H9 (cell line): ENCODE data around the gene FAM229B. TPM values are rescaled to one million over a fixed set of nuclear protein-coding genes. Genes with fewer than 3 reads are reported as not detected.

Source experiments
- DNase-seq: peaks from one replicate; pipeline ENCODE4 v3.0.0-alpha.2; 2017
- H2AFZ ChIP-seq: one replicate; pipeline ENCODE4 v1.6.1; 2013; ENCODE audit warnings: mild to moderate bottlenecking, low read length, control low read depth, moderate library complexity
- H2AK5ac ChIP-seq: 2 replicates; pipeline ENCODE4 v1.6.1; 2013; ENCODE audit warnings: low read length, control low read depth, mixed read lengths; ENCODE audit not compliant: insufficient read length
- H2BK120ac ChIP-seq: one replicate; pipeline ENCODE4 v1.6.1; 2013; ENCODE audit warnings: low read depth, mild to moderate bottlenecking, low read length, control low read depth, inconsistent platforms; ENCODE audit not compliant: poor library complexity, severe bottlenecking
- H2BK12ac ChIP-seq: 2 replicates; pipeline ENCODE4 v1.6.1; 2013; ENCODE audit warnings: low read length, control low read depth, mixed read lengths, low read depth; ENCODE audit not compliant: insufficient read length
- H2BK15ac ChIP-seq: 2 replicates; pipeline ENCODE4 v1.6.1; 2013; ENCODE audit warnings: low read depth, low read length, control low read depth
- H2BK20ac ChIP-seq: one replicate; pipeline ENCODE4 v1.6.1; 2013; ENCODE audit warnings: low read depth, mild to moderate bottlenecking, low read length, control low read depth, inconsistent platforms; ENCODE audit not compliant: poor library complexity, severe bottlenecking
- H2BK5ac ChIP-seq: 2 replicates; pipeline ENCODE4 v1.6.1; 2013; ENCODE audit warnings: low read length, control low read depth, mixed read lengths; ENCODE audit not compliant: insufficient read length
- H3K14ac ChIP-seq: 2 replicates; pipeline ENCODE4 v1.6.1; 2013; ENCODE audit warnings: low read length, control low read depth; ENCODE audit not compliant: insufficient read depth
- H3K18ac ChIP-seq: 2 replicates; pipeline ENCODE4 v1.6.1; 2013; ENCODE audit warnings: low read depth, mild to moderate bottlenecking, mixed read lengths, low read length, control low read depth; ENCODE audit not compliant: insufficient read length
- H3K23ac ChIP-seq: 2 replicates; pipeline ENCODE4 v1.6.1; 2013; ENCODE audit warnings: low read length, control low read depth, mixed read lengths, low read depth; ENCODE audit not compliant: insufficient read length
- H3K23me2 ChIP-seq: 2 replicates; pipeline ENCODE4 v1.6.1; 2013; ENCODE audit warnings: low read depth, mild to moderate bottlenecking, mixed read lengths, low read length, control low read depth; ENCODE audit not compliant: insufficient read length, poor library complexity, severe bottlenecking
- H3K27ac ChIP-seq: 2 replicates; pipeline ENCODE4 v1.5.1; 2013; ENCODE audit warnings: low read length, control low read depth, mixed read lengths, low read depth; ENCODE audit not compliant: insufficient read length
- H3K27me3 ChIP-seq: 2 replicates; pipeline ENCODE4 v1.6.1; 2013; ENCODE audit warnings: low read length, control low read depth, inconsistent platforms; ENCODE audit not compliant: insufficient read depth
- H3K4ac ChIP-seq: 2 replicates; pipeline ENCODE4 v1.6.1; 2013; ENCODE audit warnings: low read depth, mild to moderate bottlenecking, control low read depth, inconsistent platforms, low read length, moderate library complexity
- H3K4me1 ChIP-seq: 2 replicates; pipeline ENCODE4 v1.6.1; 2013; ENCODE audit warnings: low read length, control low read depth, inconsistent platforms; ENCODE audit not compliant: insufficient read depth
- H3K4me2 ChIP-seq: 2 replicates; pipeline ENCODE4 v1.6.1; 2013; ENCODE audit warnings: low read length, control low read depth, mixed read lengths; ENCODE audit not compliant: insufficient read length, insufficient read depth
- H3K56ac ChIP-seq: 2 replicates; pipeline ENCODE4 v1.6.1; 2013; ENCODE audit warnings: low read depth, mild to moderate bottlenecking, mixed read lengths, low read length, control low read depth; ENCODE audit not compliant: insufficient read length
- H3K79me1 ChIP-seq: 2 replicates; pipeline ENCODE4 v1.6.1; 2013; ENCODE audit warnings: low read depth, mild to moderate bottlenecking, moderate library complexity, low read length, control low read depth, inconsistent platforms; ENCODE audit not compliant: insufficient read depth, poor library complexity, severe bottlenecking
- H3K79me2 ChIP-seq: 2 replicates; pipeline ENCODE4 v1.6.1; 2013; ENCODE audit warnings: low read length, control low read depth, inconsistent platforms; ENCODE audit not compliant: insufficient read depth
- H3K9ac ChIP-seq: 2 replicates; pipeline ENCODE4 v1.6.1; 2013; ENCODE audit warnings: low read length, control low read depth, mixed read lengths; ENCODE audit not compliant: insufficient read length; ENCODE audit errors: extremely low read depth
- H3K9me3 ChIP-seq: one replicate; pipeline ENCODE4 v1.6.1; 2013; ENCODE audit warnings: low read depth, low read length, inconsistent platforms; ENCODE audit not compliant: control insufficient read depth
- H3T11ph ChIP-seq: one replicate; pipeline ENCODE4 v1.6.1; 2013; ENCODE audit warnings: mild to moderate bottlenecking, low read length, control low read depth, inconsistent platforms
- H4K20me1 ChIP-seq: one replicate; pipeline ENCODE4 v1.6.1; 2013; ENCODE audit not compliant: control insufficient read depth, insufficient read length, insufficient read depth
- H4K5ac ChIP-seq: 2 replicates; pipeline ENCODE4 v1.6.1; 2013; ENCODE audit warnings: low read depth, mild to moderate bottlenecking, mixed read lengths, low read length, control low read depth; ENCODE audit not compliant: insufficient read length
- H4K8ac ChIP-seq: replicated peaks from 2 replicates; pipeline ENCODE4 v1.6.1; 2013; ENCODE audit warnings: low read length, control low read depth, mixed read lengths, low read depth; ENCODE audit not compliant: insufficient read length
- H4K91ac ChIP-seq: 2 replicates; pipeline ENCODE4 v1.6.1; 2013; ENCODE audit warnings: low read depth, mild to moderate bottlenecking, moderate library complexity, mixed read lengths, low read length, control low read depth; ENCODE audit not compliant: insufficient read length
- H3K27ac Mint-ChIP-seq, 3 experiments: 2 replicates in 2 of 3; 3 replicates in 1 of 3; pipeline ENCODE4 v1.8.0; 2020 to 2021; ENCODE audit warnings: mixed read lengths in 3 of 3, mild to moderate bottlenecking in 1 of 3, moderate library complexity in 1 of 3
- H3K27me3 Mint-ChIP-seq: 2 replicates; pipeline ENCODE4 v1.8.0; 2021; ENCODE audit warnings: low read depth, mild to moderate bottlenecking, moderate library complexity, mixed read lengths
- H3K36me3 Mint-ChIP-seq, 3 experiments: 2 replicates in 2 of 3; 3 replicates in 1 of 3; pipeline ENCODE4 v1.8.0; 2020 to 2021; ENCODE audit warnings: low read depth in 3 of 3, mixed read lengths in 3 of 3; ENCODE audit not compliant: insufficient read depth in 1 of 3
- H3K4me1 Mint-ChIP-seq, 2 experiments: 2 replicates each; pipeline ENCODE4 v1.8.0; 2020; ENCODE audit warnings: mixed read lengths in 2 of 2
- H3K4me3 Mint-ChIP-seq, 2 experiments: 2 replicates in 1 of 2; 3 replicates in 1 of 2; pipeline ENCODE4 v1.8.0; 2020 to 2021; ENCODE audit warnings: mild to moderate bottlenecking in 2 of 2, mixed read lengths in 2 of 2, moderate library complexity in 1 of 2
- H3K9me3 Mint-ChIP-seq, 2 experiments: 2 replicates in 1 of 2; 3 replicates in 1 of 2; pipeline ENCODE4 v1.8.0; 2020; ENCODE audit warnings: mild to moderate bottlenecking in 2 of 2, mixed read lengths in 2 of 2, moderate library complexity in 1 of 2
- WGBS: extraction: QIAGEN DNeasy Blood & Tissue Kit; methylation state at CpG from one replicate; pipeline ENCODE4 v1.1.7; 2013; ENCODE audit warnings: missing lambda C conversion rate, low lambda C conversion rate, mixed read lengths; ENCODE audit not compliant: insufficient read length; ENCODE audit errors: extremely low coverage; 5-methylcytosine and 5-hydroxymethylcytosine counted together
- total RNA-seq: library from RNA; stranded (reverse); gene quantifications from 2 replicates; pipeline ENCODE4 v1.2.1, GENCODE V29; 2021
- TF ChIP-seq, protein P1 (sequence below): fragments of 200-600 bp; sonication (generic); conservative IDR thresholded peaks from 3 replicates; pipeline ENCODE4 v1.8.0; 2021; ENCODE audit warnings: antibody characterized with exemption, mild to moderate bottlenecking

FAM229B gene
- total RNA-seq, 1 experiment from 2014 or later = 8.2 TPM

DNA sequence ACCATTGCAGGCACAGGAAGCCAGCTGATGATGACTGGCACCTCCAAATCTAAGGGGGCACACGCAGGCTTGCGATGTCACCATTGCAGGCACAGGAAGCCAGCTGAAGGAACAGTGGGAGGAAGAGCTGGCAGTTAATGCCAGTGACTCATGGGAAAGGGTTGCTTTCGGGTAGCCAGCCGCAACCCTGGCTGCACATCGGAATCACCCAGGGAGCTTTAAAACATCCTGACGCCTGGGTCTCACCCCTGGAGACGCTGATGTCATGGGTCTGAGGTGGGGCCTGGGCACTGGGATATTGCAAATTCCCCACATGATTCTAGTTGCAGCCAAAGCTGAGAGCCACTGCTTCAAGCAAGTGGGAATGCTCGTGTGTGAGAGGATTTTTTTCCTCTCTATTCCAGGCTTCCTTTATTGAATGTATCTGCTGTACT, 49.6 kb upstream of the FAM229B start:
- no peaks in the 10 kb centered on the region for H3K27me3 ChIP-seq
- no peaks in the 10 kb centered on the region for H3K9me3 ChIP-seq
- Mint-ChIP-seq H3K4me3 (no peak overlapping the region), H3K4me1 (peaks cover 9 to 10% of the 10 kb centered on the region in 2 experiments), H3K36me3 (no peaks in the 10 kb centered on the region; a peak in 1 of 7 replicates), H3K9me3 (no peaks in the 10 kb centered on the region), H3K27ac (no peak overlapping the region), H3K27me3 (no peaks in the 10 kb centered on the region; the same call in 1 of the 2 replicates)
- DNase-seq = no peak
- no peak overlapping the region for H2BK5ac ChIP-seq
- no peaks in the 10 kb centered on the region for H4K20me1 ChIP-seq
- H4K91ac ChIP-seq = no peak overlapping the region
- H3K56ac ChIP-seq = no peak overlapping the region
- H3K9ac ChIP-seq = no peak overlapping the region
- H4K8ac ChIP-seq = no peak overlapping the region
- no peaks in the 10 kb centered on the region for H3K23me2 ChIP-seq
- H3K79me2 ChIP-seq = no peaks in the 10 kb centered on the region
- no CpG with 5 or more reads among the region's 8 CpGs for WGBS
- no peak overlapping the region for H2BK12ac ChIP-seq
- no peak overlapping the region for H3K4me2 ChIP-seq
- H3K4me1 ChIP-seq = peaks cover 4% of the 10 kb centered on the region; the same call in 1 of the 2 replicates
- no peak overlapping the region for H3K14ac ChIP-seq
- no peak overlapping the region for H3K27ac ChIP-seq
- no peak overlapping the region for H3K18ac ChIP-seq
- H3K23ac ChIP-seq = no peak overlapping the region
- H2BK15ac ChIP-seq = no peak overlapping the region
- H2BK120ac ChIP-seq = no peak overlapping the region
- no peak overlapping the region for H3T11ph ChIP-seq
- no peaks in the 10 kb centered on the region for H3K79me1 ChIP-seq
- no peak overlapping the region for H2BK20ac ChIP-seq
- no peak overlapping the region for H3K4ac ChIP-seq
- no peak overlapping the region for H4K5ac ChIP-seq
- H2AFZ ChIP-seq = no peak overlapping the region
- no peak overlapping the region for H2AK5ac ChIP-seq
- TF ChIP-seq, protein P1, sequence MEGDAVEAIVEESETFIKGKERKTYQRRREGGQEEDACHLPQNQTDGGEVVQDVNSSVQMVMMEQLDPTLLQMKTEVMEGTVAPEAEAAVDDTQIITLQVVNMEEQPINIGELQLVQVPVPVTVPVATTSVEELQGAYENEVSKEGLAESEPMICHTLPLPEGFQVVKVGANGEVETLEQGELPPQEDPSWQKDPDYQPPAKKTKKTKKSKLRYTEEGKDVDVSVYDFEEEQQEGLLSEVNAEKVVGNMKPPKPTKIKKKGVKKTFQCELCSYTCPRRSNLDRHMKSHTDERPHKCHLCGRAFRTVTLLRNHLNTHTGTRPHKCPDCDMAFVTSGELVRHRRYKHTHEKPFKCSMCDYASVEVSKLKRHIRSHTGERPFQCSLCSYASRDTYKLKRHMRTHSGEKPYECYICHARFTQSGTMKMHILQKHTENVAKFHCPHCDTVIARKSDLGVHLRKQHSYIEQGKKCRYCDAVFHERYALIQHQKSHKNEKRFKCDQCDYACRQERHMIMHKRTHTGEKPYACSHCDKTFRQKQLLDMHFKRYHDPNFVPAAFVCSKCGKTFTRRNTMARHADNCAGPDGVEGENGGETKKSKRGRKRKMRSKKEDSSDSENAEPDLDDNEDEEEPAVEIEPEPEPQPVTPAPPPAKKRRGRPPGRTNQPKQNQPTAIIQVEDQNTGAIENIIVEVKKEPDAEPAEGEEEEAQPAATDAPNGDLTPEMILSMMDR = no peak
